HepG2 (cell line): ENCODE data around the gene OPRL1. TPM values are rescaled to one million over a fixed set of nuclear protein-coding genes. Genes with fewer than 3 reads are reported as not detected.

Experiments
- GATAD2A ChIP-seq: IDR thresholded peaks from 2 replicates; pipeline ENCODE4 v1.6.1; 2016
- TFE3 ChIP-seq: IDR thresholded peaks from 2 replicates; pipeline ENCODE4 v1.6.1; 2016
- XBP1 ChIP-seq: sonication (generic); formaldehyde crosslinking; IDR thresholded peaks from 2 replicates; pipeline ENCODE4 v1.5.0; 2020; ENCODE audit warnings: missing genetic modification reagents
- ZBTB7A ChIP-seq: sonication (generic); formaldehyde crosslinking; IDR thresholded peaks from 2 replicates; pipeline ENCODE4 v1.8.0; 2022; ENCODE audit warnings: mild to moderate bottlenecking, missing genetic modification reagents
- ZNF589 ChIP-seq: sonication (generic); formaldehyde crosslinking; conservative IDR thresholded peaks from 2 replicates; pipeline ENCODE4 v1.8.0; 2022; ENCODE audit warnings: mild to moderate bottlenecking, moderate library complexity, missing genetic modification reagents
- ZNF652 ChIP-seq: IDR thresholded peaks from 2 replicates; pipeline ENCODE4 v1.6.1; 2016; ENCODE audit warnings: low read depth, borderline replicate concordance
- polyA plus RNA-seq, 8 experiments: library from polyadenylated mRNA; depleted of rRNA in 3 of 8; stranded (reverse) in 7 of 8; unstranded in 1 of 8; fragments of >200 nt; fragmentation: Illumina TruSeq in 4 of 8; extraction: Trizol in 4 of 8; gene quantifications; 2 replicates each; pipeline versions ENCODE4 v1.2.1 to v1.2.3, GENCODE V29; 2011 to 2016; ENCODE audit warnings: low read depth in 4 of 8, missing spikeins in 1 of 8, mixed read lengths in 1 of 8; ENCODE audit not compliant: insufficient read depth in 1 of 8
- total RNA-seq, 5 experiments: library from RNA; depleted of rRNA; stranded (reverse); fragments of >200 nt; fragmentation: Illumina TruSeq; extraction: Trizol; gene quantifications; 2 replicates each; pipeline ENCODE4 v1.2.3, GENCODE V29; 2016; ENCODE audit warnings: low read depth in 1 of 5
- TF ChIP-seq, protein P1 (sequence below): IDR thresholded peaks from 2 replicates; pipeline ENCODE4 v1.6.1; 2016; ENCODE audit warnings: missing genetic modification reagents, missing compliant biosample characterization
- TF ChIP-seq, protein P2 (sequence below): IDR thresholded peaks from 2 replicates; pipeline ENCODE4 v1.6.1; 2016; ENCODE audit warnings: low read depth, control low read depth
- TF ChIP-seq, protein P3 (sequence below): sonication (generic); formaldehyde crosslinking; IDR thresholded peaks from 2 replicates; pipeline ENCODE4 v1.4.0; 2020; ENCODE audit warnings: missing genetic modification reagents
- TF ChIP-seq, protein P4 (sequence below): sonication (generic); formaldehyde crosslinking; IDR thresholded peaks from 2 replicates; pipeline ENCODE4 v1.4.0; 2020; ENCODE audit warnings: low read depth, missing genetic modification reagents
- TF ChIP-seq, protein P5 (sequence below): sonication (generic); formaldehyde crosslinking; IDR thresholded peaks from 2 replicates; pipeline ENCODE4 v1.5.1; 2020; ENCODE audit warnings: missing genetic modification reagents, mild to moderate bottlenecking, borderline replicate concordance

Gene OPRL1
- total and polyA plus RNA-seq, 2 of the 13 experiments (the other 11 are each of a cell fraction or from before 2014, with no cell fraction given) = 0.35 to 0.71 TPM

- TF ChIP-seq, protein P1, sequence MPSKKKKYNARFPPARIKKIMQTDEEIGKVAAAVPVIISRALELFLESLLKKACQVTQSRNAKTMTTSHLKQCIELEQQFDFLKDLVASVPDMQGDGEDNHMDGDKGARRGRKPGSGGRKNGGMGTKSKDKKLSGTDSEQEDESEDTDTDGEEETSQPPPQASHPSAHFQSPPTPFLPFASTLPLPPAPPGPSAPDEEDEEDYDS = peak; percentile 94
- TF ChIP-seq, protein P2, sequence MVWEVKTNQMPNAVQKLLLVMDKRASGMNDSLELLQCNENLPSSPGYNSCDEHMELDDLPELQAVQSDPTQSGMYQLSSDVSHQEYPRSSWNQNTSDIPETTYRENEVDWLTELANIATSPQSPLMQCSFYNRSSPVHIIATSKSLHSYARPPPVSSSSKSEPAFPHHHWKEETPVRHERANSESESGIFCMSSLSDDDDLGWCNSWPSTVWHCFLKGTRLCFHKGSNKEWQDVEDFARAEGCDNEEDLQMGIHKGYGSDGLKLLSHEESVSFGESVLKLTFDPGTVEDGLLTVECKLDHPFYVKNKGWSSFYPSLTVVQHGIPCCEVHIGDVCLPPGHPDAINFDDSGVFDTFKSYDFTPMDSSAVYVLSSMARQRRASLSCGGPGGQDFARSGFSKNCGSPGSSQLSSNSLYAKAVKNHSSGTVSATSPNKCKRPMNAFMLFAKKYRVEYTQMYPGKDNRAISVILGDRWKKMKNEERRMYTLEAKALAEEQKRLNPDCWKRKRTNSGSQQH (CRISPR knock-in tag) = 0 out of 2 replicates have a peak, but pooled peaks have one; percentile 3
- TF ChIP-seq GATAD2A = peak; percentile 85
- TF ChIP-seq, protein P3, sequence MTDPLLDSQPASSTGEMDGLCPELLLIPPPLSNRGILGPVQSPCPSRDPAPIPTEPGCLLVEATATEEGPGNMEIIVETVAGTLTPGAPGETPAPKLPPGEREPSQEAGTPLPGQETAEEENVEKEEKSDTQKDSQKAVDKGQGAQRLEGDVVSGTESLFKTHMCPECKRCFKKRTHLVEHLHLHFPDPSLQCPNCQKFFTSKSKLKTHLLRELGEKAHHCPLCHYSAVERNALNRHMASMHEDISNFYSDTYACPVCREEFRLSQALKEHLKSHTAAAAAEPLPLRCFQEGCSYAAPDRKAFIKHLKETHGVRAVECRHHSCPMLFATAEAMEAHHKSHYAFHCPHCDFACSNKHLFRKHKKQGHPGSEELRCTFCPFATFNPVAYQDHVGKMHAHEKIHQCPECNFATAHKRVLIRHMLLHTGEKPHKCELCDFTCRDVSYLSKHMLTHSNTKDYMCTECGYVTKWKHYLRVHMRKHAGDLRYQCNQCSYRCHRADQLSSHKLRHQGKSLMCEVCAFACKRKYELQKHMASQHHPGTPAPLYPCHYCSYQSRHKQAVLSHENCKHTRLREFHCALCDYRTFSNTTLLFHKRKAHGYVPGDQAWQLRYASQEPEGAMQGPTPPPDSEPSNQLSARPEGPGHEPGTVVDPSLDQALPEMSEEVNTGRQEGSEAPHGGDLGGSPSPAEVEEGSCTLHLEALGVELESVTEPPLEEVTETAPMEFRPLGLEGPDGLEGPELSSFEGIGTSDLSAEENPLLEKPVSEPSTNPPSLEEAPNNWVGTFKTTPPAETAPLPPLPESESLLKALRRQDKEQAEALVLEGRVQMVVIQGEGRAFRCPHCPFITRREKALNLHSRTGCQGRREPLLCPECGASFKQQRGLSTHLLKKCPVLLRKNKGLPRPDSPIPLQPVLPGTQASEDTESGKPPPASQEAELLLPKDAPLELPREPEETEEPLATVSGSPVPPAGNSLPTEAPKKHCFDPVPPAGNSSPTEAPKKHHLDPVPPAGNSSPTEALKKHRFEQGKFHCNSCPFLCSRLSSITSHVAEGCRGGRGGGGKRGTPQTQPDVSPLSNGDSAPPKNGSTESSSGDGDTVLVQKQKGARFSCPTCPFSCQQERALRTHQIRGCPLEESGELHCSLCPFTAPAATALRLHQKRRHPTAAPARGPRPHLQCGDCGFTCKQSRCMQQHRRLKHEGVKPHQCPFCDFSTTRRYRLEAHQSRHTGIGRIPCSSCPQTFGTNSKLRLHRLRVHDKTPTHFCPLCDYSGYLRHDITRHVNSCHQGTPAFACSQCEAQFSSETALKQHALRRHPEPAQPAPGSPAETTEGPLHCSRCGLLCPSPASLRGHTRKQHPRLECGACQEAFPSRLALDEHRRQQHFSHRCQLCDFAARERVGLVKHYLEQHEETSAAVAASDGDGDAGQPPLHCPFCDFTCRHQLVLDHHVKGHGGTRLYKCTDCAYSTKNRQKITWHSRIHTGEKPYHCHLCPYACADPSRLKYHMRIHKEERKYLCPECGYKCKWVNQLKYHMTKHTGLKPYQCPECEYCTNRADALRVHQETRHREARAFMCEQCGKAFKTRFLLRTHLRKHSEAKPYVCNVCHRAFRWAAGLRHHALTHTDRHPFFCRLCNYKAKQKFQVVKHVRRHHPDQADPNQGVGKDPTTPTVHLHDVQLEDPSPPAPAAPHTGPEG = peak; percentile 90
- TF ChIP-seq, protein P4, sequence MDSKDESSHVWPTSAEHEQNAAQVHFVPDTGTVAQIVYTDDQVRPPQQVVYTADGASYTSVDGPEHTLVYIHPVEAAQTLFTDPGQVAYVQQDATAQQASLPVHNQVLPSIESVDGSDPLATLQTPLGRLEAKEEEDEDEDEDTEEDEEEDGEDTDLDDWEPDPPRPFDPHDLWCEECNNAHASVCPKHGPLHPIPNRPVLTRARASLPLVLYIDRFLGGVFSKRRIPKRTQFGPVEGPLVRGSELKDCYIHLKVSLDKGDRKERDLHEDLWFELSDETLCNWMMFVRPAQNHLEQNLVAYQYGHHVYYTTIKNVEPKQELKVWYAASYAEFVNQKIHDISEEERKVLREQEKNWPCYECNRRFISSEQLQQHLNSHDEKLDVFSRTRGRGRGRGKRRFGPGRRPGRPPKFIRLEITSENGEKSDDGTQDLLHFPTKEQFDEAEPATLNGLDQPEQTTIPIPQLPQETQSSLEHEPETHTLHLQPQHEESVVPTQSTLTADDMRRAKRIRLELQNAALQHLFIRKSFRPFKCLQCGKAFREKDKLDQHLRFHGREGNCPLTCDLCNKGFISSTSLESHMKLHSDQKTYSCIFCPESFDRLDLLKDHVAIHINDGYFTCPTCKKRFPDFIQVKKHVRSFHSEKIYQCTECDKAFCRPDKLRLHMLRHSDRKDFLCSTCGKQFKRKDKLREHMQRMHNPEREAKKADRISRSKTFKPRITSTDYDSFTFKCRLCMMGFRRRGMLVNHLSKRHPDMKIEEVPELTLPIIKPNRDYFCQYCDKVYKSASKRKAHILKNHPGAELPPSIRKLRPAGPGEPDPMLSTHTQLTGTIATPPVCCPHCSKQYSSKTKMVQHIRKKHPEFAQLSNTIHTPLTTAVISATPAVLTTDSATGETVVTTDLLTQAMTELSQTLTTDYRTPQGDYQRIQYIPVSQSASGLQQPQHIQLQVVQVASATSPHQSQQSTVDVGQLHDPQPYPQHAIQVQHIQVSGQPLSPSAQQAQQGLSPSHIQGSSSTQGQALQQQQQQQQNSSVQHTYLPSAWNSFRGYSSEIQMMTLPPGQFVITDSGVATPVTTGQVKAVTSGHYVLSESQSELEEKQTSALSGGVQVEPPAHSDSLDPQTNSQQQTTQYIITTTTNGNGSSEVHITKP (CRISPR knock-in tag) = peak; percentile 55
- TF ChIP-seq ZNF652 (CRISPR knock-in tag) = peak; percentile 9; the same call in 1 of the 2 replicates
- TF ChIP-seq ZNF589 (CRISPR knock-in tag) = no peak
- TF ChIP-seq XBP1 (CRISPR knock-in tag) = peak; percentile 87; the same call in 1 of the 2 replicates
- TF ChIP-seq, protein P5, sequence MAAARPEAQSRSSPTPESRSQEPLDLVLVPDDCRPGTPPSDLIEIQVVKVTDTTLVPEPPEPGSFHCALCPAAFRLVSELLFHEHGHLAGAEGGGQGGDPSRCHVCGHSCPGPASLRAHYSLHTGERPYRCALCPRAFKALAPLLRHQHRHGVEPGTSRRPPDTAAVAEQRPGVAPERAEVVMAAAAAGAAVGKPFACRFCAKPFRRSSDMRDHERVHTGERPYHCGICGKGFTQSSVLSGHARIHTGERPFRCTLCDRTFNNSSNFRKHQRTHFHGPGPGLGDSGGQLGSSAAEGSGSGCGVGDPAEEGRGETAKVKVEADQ = 0 out of 2 replicates have a peak, but pooled peaks have one; percentile 16
- peak; percentile 64; the same call in 1 of the 2 replicates for TF ChIP-seq TFE3 (CRISPR knock-in tag)
- peak; percentile 93 for TF ChIP-seq ZBTB7A
Measured at GRCh38 chr20:64053841-64054661, 25.8 kb upstream of the OPRL1 start (continued).
